Measurements from ENCODE around the gene KHNYN.

GRCh38 chr14:24439257-24439656, 9.5 kb downstream of the KHNYN start:
- no peak for TF ChIP-seq CTCF (IDR thresholded peaks at IDR 0.05)
- TF ChIP-seq POLR2A (IDR thresholded peaks at IDR 0.05): no peak
